Suppressor macrophage (primary cell): ENCODE measurements around the gene GAL.

ENCODE experiments used
- DNase-seq, 4 experiments: peaks; one replicate each; pipeline ENCODE4 v3.0.0-alpha.2; 2020 to 2022

Gene GAL

DNA sequence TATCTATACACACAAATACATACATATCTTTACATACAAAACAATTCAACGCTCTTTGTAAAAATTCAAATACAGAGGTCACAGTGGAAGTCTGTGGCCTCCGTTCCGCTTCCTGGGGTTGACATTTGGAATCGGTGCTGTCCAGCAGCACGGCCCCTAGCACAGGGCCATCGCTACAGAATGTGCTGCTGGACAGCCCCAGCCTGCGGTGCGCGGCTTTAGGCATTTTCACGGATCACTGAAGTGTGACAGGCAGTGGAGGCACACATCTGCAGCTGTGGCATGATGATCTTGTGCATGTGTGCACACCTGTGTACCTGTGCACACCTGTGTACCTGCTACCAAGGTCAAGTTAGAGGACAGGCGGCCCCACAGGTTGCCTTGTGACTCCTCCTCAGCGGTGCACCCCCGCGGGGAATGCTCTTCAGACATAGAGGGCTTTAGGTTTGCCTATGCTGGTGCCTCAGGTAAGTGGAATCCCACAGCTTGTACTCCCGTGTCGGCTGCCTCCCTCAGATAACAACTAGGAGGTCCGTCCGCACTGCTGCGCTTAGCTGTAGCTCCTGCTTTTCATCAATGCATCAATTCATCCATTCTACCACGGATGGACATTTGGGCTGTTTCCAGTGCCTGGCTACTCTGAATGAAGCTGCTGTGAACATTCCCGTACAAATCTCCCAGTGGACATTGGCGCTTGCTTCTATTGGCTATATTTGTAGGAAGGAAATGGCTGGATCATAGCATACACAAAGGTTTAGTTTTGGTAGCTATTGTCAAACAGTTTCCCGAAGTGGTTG is 29.9 kb downstream of the GAL start:
- DNase-seq, result no peak

DNA sequence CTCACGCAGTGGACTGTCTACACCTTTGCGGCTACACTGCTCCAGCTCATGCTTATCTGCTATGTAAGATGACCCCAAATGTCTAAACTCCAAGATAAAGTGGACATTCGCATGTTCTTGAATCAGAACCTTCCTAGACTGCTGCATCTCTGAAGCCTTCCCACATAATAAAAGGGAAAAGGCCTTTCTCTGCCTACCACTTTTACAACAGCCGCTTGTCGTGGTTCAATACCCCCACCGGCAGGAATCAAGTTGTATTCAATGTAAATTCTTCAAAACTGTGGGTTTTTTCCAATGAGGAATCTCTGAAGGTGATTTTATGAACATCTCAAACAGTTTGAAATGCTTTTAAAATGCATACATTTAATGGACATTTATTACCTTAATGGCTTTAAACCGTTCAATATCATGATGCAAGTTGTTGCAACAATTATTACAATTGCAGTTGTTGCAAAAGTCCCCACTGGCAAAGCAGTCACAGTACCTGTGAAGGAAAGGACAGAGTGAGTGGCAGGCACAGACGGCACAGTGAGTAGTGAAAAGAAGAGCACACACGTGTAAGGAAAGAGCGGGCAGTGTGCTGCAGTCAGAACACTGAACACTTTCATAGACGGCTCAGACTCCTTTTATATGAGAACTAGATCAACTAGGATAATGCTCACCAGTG is 31.2 kb downstream of the GAL start:
- no peak for DNase-seq

DNA sequence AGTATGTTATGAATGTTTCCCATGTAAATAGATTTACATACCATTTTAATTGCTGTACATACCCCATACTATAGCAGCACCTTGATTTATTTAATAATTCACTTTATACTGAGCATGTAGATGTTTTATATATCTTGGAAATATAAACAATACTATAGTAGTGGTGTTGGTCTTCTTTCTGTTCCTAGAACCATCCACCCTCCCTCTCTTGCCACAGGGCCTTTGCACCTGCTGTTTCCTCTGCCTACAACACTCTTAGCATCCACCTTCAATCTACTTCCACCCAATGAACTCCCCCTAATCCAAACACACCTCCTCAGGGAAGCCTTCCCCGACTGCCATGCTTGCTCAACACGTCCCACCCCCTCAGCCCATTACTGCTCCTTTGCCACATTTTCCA is 36.7 kb downstream of the GAL start:
- DNase-seq, result no peak

DNA sequence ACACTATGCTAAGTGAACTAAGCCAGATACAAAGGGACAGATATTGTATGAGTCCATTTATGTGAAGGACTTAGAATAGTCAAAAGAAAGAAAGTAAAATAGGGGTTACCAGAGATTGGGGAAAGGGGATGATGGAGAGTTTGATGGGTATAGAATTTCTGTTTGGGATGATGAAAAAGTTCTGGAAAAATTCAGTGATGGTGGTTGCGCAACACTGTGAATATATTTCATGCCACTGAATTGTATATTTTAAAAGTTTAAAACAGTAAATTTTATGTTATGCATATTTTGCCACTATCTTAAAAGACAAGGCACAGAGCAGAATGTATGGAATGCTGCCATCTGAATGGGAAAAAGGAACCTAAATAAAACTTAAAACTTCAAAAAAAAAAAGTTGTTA is 37.8 kb downstream of the GAL start:
- DNase-seq, result no peak

DNA sequence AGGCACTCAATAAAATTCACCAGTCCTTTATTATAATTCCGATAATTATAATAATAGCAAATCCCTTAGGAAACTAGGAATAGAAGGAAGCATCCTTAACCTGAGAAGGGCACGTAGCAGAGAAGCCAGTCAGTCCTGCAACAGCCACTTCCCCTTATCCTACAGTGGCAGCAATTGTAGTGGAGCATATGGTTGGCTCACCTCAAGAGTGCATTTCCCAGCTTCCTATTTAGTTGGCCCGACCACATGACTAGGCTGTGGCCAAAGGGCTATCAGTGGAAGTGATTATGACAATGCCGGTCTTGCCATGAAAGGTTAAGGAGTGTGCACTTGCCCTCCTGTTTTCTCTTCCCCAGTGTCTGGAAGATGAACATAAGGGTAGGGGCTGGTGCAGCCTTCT is 39.9 kb downstream of the GAL start:
- peak; percentile 61 to 75 (median 72) for DNase-seq

DNA sequence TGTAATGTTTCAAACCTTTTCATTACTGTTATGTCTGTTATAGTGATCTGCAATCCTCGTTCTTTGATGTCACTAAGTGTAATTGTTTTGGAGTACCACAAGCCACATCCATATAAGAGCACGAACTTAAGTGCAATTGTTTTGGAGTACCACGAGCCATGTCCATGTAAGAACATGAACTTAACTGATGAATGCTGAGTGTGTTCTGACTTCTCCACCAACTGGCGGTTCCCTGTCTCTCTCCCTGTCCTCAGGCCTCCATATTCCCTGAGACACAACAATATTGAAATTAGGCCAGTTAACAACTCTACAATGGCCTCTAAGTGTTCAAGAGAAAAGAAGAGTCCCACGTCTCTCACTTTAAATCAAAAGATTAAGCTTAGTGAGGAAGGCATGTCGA is 43.4 kb downstream of the GAL start:
- DNase-seq, result no peak

DNA sequence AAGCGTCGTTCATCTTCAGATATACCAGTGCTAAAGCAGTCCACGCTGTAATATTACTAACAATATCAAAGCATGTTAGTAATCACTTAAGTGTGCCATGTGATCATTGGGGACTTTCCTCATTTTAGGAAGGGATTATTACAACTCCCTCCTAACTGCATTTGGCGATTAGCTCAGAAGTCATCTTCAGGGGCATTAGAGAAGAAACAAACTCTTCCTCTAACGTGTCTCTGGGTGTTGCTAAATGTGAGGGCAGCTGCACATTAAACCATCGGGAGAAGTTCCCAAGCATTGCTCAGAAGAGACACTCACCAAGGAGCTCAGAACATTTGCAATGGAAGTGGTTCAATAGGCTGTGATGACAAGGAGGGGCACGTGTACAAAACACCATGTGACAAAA is 49.8 kb downstream of the GAL start:
- DNase-seq, result peak; percentile 48 to 83 (median 67)

DNA sequence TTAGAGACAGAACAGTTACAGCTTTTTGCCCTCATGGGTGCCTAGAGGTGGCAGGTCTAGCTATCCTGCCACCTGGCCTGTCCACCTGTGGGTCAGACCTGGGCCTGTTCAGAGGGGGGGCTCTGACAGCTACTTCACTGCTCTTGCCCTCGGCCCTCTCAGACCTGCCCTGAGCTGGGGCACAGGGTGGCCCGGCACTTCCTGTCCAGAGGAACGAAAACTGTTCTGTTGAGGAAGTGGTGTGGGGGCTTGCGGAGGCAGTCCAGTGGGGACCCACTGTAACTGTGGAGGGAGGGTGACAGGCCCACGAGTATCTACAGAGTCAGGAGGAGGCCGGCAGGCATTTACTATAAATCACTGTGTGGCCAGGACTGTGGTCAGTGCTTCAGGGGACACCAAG is 50.8 kb downstream of the GAL start:
- peak; percentile 23 to 60 (median 43) for DNase-seq

DNA sequence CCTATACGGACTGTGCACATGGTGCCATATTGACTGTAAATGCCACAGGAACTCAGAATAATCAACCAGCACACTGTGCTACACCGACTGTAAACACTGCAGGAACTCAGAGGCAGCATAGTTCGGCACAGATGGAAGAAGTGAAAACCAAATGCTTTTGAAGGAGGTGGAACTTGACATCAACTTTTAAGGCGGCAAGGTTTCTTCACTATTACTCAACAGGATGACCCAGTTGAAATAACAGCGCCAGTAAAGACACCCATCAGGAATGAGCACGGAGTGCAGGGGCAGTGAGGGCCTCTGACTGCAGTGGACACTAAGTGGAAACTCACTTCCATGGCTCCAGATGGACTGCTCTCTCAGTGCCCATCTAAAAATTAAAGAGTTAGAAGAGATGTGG is 51.3 kb downstream of the GAL start:
- peak; percentile 32 to 57 (median 52) for DNase-seq
